C4-2B (cell line): Measurements from ENCODE around the gene CD19.
"Not testable (repeated sequence)": the region's sequence is repeated elsewhere in the genome, so short reads cannot be mapped to it uniquely, and the experiment has no call there.

Source experiments
- H3K27ac ChIP-seq: fragments of 450-650 bp; 2 replicates; pipeline ENCODE4 v1.5.1; 2017
- ZFX ChIP-seq: fragments of 450-650 bp; IDR thresholded peaks from 2 replicates; pipeline ENCODE4 v1.6.1; 2017
- TF ChIP-seq, protein P1 (sequence below): fragments of 450-650 bp; conservative IDR thresholded peaks from 2 replicates; pipeline ENCODE4 v1.5.1; 2017; ENCODE audit warnings: mild to moderate bottlenecking

CD19 gene

DNA sequence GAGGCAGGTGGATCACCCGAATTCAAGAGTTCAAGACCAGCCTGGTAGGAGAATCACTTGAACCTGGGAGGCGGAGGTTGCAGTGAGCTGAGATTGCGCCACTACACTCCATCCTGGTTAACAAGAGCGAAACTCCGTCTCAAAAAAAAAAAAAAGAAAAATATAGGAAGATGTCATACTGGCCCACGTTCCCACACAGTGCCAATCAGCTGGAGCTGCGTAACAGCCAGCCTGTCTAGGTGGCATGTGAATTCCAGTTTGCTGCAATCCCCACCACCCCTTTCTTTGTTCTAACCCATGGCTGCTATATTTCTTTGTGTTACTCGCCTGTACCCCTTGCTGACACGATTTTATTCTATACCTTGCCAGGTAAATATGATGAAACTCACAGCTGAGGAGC is 26.4 kb downstream of the CD19 start:
- H3K27ac ChIP-seq: no peak overlapping the region
- TF ChIP-seq, protein P1, sequence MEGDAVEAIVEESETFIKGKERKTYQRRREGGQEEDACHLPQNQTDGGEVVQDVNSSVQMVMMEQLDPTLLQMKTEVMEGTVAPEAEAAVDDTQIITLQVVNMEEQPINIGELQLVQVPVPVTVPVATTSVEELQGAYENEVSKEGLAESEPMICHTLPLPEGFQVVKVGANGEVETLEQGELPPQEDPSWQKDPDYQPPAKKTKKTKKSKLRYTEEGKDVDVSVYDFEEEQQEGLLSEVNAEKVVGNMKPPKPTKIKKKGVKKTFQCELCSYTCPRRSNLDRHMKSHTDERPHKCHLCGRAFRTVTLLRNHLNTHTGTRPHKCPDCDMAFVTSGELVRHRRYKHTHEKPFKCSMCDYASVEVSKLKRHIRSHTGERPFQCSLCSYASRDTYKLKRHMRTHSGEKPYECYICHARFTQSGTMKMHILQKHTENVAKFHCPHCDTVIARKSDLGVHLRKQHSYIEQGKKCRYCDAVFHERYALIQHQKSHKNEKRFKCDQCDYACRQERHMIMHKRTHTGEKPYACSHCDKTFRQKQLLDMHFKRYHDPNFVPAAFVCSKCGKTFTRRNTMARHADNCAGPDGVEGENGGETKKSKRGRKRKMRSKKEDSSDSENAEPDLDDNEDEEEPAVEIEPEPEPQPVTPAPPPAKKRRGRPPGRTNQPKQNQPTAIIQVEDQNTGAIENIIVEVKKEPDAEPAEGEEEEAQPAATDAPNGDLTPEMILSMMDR: no peak
- TF ChIP-seq ZFX: no peak

DNA sequence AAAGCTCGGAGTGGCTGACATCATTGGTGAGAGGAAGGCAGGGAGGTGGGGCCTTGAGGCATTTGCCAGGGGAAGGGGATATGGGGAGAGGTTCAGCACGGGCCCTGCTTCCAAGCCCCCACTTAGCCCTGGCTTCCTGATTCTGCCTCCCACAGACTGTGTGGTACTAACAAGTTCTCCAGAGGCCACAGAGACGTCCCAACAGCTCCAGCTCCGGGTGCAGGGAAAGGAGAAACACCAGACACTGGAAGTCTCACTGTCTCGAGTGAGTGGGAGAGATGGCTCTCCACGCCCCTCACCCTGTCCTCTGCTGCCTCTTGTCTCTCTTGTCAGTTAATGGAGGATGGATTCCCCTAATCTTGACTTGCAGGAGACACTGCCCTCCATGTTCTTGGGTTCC is 27.1 kb downstream of the CD19 start:
- TF ChIP-seq, protein P1: no peak
- no peak for TF ChIP-seq ZFX
- no peak overlapping the region for H3K27ac ChIP-seq

DNA sequence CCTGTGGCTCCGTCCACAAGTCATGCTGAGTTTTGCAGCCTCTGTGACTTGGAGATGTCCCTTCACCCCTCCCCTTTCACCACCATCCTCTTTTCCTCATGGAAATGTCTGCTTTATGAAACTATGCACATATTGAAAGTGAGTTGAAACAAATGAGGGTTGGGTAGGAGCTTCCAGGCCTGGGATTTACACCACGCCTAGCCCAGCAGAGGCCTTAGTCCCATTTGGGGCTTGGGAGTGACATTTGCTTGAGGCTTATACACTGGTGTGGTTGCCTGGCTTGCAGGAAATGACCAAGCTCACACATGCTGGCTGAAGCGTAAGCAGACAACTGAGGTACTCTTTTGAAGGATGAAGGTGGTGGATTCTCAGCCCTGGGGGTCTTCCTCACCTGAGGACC is 32.3 kb downstream of the CD19 start:
- TF ChIP-seq, protein P1: no peak
- no peak for TF ChIP-seq ZFX

DNA sequence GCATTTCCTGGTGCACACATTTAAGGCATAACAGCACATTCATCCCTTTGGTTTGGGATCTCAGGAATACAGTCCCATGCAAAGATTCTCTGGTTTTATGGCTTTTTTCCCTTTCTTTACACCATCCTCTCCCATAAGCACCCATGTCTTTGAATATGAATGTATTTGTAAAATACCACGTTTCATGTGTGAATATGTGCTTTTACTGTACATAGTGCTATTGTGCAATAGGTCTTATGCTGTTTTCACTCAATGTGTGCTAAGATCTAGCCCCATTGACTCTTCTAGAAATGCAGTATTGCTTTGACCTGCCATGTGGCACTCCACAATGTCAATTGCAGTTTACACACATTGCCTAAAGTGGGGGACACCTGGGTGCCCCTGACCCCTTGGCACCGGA is 32.7 kb downstream of the CD19 start:
- H3K27ac ChIP-seq: no peak overlapping the region
- TF ChIP-seq, protein P1: no peak
- TF ChIP-seq ZFX: no peak

More for the DNA sequence above, 32.3 kb downstream of the CD19 start:
- H3K27ac ChIP-seq: no peak overlapping the region

DNA sequence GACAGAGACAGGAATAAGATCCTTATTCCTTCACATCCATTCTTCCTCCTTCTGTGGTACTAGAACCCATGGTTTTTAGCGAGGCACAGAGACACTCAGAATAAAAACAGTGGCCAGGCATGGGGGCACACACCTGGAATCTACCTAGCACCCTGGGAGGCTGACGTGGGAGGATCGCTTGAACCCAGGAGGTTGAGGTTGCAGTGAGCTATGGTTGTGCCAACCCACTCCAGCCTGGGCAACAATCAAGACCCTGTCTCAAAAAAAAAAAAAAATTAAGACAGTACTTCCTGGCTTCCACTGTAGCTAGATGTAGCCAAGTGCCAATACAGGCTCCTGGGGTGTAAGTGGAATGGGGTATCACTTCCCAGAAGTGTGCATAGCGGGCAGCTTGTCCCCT is 35.4 kb downstream of the CD19 start:
- no peak overlapping the region for H3K27ac ChIP-seq
- TF ChIP-seq, protein P1: no peak
- TF ChIP-seq ZFX: no peak

DNA sequence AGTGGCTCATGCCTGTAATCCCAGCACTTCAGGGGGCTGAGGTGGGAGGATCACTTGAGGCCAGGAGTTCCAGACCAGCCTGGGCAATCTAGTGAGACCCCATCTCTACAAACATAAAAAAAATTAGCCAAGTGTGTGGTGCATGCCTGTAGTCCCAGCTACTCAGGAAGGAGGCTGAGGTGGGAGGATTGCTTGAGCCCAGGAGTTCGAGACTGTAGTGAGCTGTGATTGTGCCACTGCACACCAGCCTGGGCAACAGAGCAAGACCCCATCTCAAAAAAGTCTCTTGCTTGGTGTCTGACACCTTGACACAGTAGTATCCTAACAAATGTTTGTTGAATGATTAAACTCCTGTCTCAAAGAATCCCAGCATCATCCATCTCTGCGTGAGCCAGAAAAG is 37.9 kb downstream of the CD19 start:
- H3K27ac ChIP-seq: not testable (repeated sequence)

DNA sequence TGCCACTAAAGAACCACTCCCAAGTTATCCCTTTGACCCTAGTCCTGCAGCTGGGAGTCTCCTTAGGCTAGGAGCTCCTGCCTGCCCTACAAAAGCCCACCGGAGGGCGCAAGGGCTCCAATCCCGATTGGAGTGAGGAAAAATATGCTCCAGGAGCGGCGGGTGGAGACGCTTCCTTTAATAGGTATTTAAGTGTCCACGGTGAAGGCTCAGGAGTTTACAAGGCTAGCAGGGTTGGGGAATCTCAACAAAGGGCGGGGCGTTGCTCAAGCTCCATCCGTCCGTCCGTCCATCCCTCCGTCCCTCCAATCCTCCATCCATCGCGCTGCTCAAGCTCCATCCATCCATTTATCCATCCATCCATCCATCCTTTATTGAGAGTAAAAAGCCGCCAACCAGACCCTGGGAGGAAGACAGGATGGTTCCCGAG is 42.3 kb downstream of the CD19 start:
- TF ChIP-seq ZFX: no peak
- TF ChIP-seq, protein P1: peak; percentile 70
- H3K27ac ChIP-seq: peak overlapping the region; percentile 68

DNA sequence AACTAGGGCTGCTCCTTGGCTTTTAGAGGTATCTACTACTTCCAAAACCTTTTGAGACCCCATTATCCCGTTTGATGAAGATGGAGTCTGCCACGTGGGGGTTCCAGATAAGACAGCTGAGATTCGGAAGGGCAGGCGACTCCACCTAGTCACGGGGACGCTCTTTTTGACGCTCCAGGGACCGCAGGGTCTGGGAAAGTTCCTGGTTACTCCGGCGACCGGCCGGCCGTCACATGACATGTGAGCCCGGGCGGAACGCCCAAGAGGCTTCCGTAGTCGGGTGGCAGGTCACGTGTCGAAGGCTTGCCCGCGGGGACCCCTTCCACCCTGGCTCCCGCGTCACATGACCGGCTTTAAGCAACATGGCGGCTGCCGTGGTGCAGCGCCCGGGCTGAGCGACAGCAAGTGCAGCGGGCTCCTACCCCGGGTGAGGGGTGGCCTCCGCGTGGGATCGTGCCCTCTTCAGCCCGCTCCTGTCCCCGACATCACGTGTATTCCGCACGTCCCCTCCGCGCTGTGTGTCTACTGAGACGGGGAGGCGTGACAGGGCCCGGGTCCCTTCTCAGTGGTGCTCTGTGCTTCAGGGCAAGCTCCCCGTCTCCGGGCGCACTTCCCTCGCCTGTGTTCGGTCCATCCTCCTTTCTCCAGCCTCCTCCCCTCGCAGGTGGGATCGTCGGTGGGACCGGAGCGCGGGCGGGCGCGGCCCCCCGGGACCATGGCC is 42.8 kb downstream of the CD19 start, which contains the start of gene SPNS1:
Gene SPNS1, plus strand, starts transcription at position 342 of the 721 bp plus-strand sequence. Its CDS starts 374 bp downstream, at position 716.
- TF ChIP-seq, protein P1: no peak
- TF ChIP-seq ZFX: peak; percentile 69; the same call in 1 of the 2 replicates
- H3K27ac ChIP-seq: peak within 1 kb of the TSS; percentile 68
